Caco-2 (cell line): ENCODE measurements around the gene VPS39. TPM values are rescaled to one million over a fixed set of nuclear protein-coding genes. Genes with fewer than 3 reads are reported as not detected.
"Not testable (repeated sequence)": the region's sequence is repeated elsewhere in the genome, so short reads cannot be mapped to it uniquely, and the experiment has no call there.

ENCODE experiments used
- BruUV-seq: library from RNA; stranded (reverse); fragments of 400-500 nt; replicated peaks from 2 replicates; lab custom pipeline; 2021; lab: Mats Ljungman, UMichigan
- CTCF ChIA-PET: fragments of 300-600 bp; sonication (Branson Sonifier 250); formaldehyde crosslinking; loops from one replicate; lab custom pipeline; 2022; ENCODE audit warnings: antibody characterized with exemption; lab: Charles Lee
- POLR2A ChIA-PET: fragments of 300-600 bp; sonication (Branson Sonifier 250); formaldehyde crosslinking; loops from one replicate; lab custom pipeline; 2022; ENCODE audit warnings: antibody characterized with exemption; lab: Charles Lee
- DNase-seq, 2 experiments: peaks; one replicate each; pipeline versions ENCODE4 v3.0.0 to v3.0.0-alpha.2; 2020 to 2022
- H3K27me3 ChIP-seq: replicated peaks from 2 replicates; pipeline ENCODE4 v1.6.0; 2011; ENCODE audit warnings: low read length; ENCODE audit not compliant: control insufficient read depth, insufficient read depth
- H3K36me3 ChIP-seq: 2 replicates; pipeline ENCODE4 v1.5.1; 2011; ENCODE audit warnings: low read length; ENCODE audit not compliant: control insufficient read depth, insufficient read depth
- H3K4me1 ChIP-seq: fragments of 250-450 bp; sonication (Bioruptor Pico); 2 replicates; pipeline ENCODE4 v1.5.1; 2020; ENCODE audit warnings: mild to moderate bottlenecking
- H3K4me3 ChIP-seq: 2 replicates; pipeline ENCODE4 v1.5.1; 2011; ENCODE audit warnings: low read depth, mild to moderate bottlenecking, control low read depth, low read length
- H3K9me3 ChIP-seq: fragments of 250-450 bp; sonication (Bioruptor Pico); 2 replicates; pipeline ENCODE4 v1.5.1; 2020; ENCODE audit warnings: mild to moderate bottlenecking, moderate library complexity
- H3K27ac Mint-ChIP-seq: one replicate; pipeline ENCODE4 v1.8.0; 2022; ENCODE audit warnings: mixed read lengths; ENCODE audit not compliant: unreplicated experiment
- H3K27me3 Mint-ChIP-seq: one replicate; pipeline ENCODE4 v1.8.0; 2022; ENCODE audit warnings: mixed read lengths; ENCODE audit not compliant: insufficient read depth, unreplicated experiment
- H3K36me3 Mint-ChIP-seq: one replicate; pipeline ENCODE4 v1.8.0; 2022; ENCODE audit warnings: mild to moderate bottlenecking, mixed read lengths; ENCODE audit not compliant: insufficient read depth, unreplicated experiment
- H3K4me1 Mint-ChIP-seq: one replicate; pipeline ENCODE4 v1.8.0; 2022; ENCODE audit warnings: low read depth, mixed read lengths; ENCODE audit not compliant: unreplicated experiment
- H3K4me3 Mint-ChIP-seq: one replicate; pipeline ENCODE4 v1.8.0; 2022; ENCODE audit warnings: mild to moderate bottlenecking, moderate library complexity, mixed read lengths; ENCODE audit not compliant: unreplicated experiment
- H3K9me3 Mint-ChIP-seq: one replicate; pipeline ENCODE4 v1.8.0; 2022; ENCODE audit warnings: mixed read lengths; ENCODE audit not compliant: unreplicated experiment
- CTCF ChIP-seq, 2 experiments: fragments of 200-600 bp in 1 of 2; IDR thresholded peaks; 1 replicate in 1 of 2; 2 replicates in 1 of 2; pipeline versions ENCODE4 v1.5.1 to v1.8.0; 2011 to 2022; ENCODE audit warnings: antibody characterized with exemption in 1 of 2, control low read depth in 1 of 2, inconsistent platforms in 1 of 2, low read depth in 1 of 2, low read length in 1 of 2, mild to moderate bottlenecking in 1 of 2, moderate library complexity in 1 of 2; ENCODE audit not compliant: insufficient read depth in 1 of 2, severe bottlenecking in 1 of 2, unreplicated experiment in 1 of 2
- intact Hi-C: fragments of 100-400 bp; cut with micrococcal nuclease; formaldehyde crosslinking; loops from one replicate; pipeline ENCODE4 v1.10.0; 2022; ENCODE audit not compliant: unreplicated experiment
- total RNA-seq: library from RNA; stranded (reverse); gene quantifications from 2 replicates; pipeline ENCODE4 v1.2.3, GENCODE V29; 2022

VPS39 gene
- total RNA-seq, 1 experiment from 2014 or later, result 48.4 TPM

- BruUV-seq, result no TSS peak
- H3K36me3 ChIP-seq, result peaks cover 1% of the 10 kb centered on the region; the same call in 1 of the 2 replicates
- POLR2A ChIA-PET, result no interaction called here
- H3K27me3 ChIP-seq, result no peaks in the 10 kb centered on the region
- CTCF ChIA-PET, result no interaction called here
- no peak overlapping the region for H3K4me3 ChIP-seq
- no peak for TF ChIP-seq CTCF (IDR thresholded peaks at IDR 0.05; ENCODE audit: insufficient read depth in 1 of 2, low read depth in 1 of 2, low read length in 1 of 2, severe bottlenecking in 1 of 2, unreplicated experiment in 1 of 2)
- intact Hi-C loops, result no loop called here
- no peak for DNase-seq
- H3K4me1 ChIP-seq, result no peaks in the 10 kb centered on the region
- Mint-ChIP-seq H3K9me3 (no peaks in the 10 kb centered on the region), H3K4me3 (no peak overlapping the region), H3K36me3 (peaks cover 30% of the 10 kb centered on the region), H3K4me1 (no peaks in the 10 kb centered on the region), H3K27ac (no peak overlapping the region), H3K27me3 (no peaks in the 10 kb centered on the region)
- H3K9me3 ChIP-seq, result no peaks in the 10 kb centered on the region
Measured at GRCh38 chr15:42231088-42231487, 23.0 kb upstream of the VPS39 start.

GRCh38 chr15:42228981-42229380 is 20.9 kb upstream of the VPS39 start:
- H3K36me3 Mint-ChIP-seq, result peaks cover 37% of the 10 kb centered on the region
- H3K4me1 ChIP-seq, H3K27ac Mint-ChIP-seq, H3K27me3 Mint-ChIP-seq, H3K4me3 ChIP-seq, H3K4me1 Mint-ChIP-seq, H3K36me3 ChIP-seq, DNase-seq, H3K9me3 ChIP-seq, H3K9me3 Mint-ChIP-seq, BruUV-seq, POLR2A ChIA-PET, H3K27me3 ChIP-seq, H3K4me3 Mint-ChIP-seq: not testable (repeated sequence)
- intact Hi-C loops, result loop anchor here (10.0 kb wide), 2 partner anchors 156 to 246 kb away; no protein-coding TSS in a partner anchor
- CTCF ChIA-PET, result interaction anchor here (1.2 kb wide), 1 partner anchor 156 kb away, joined by 5 read pairs; no protein-coding TSS in a partner anchor

GRCh38 chr15:42228036-42228435 is 19.9 kb upstream of the VPS39 start:
- no peaks in the 10 kb centered on the region for H3K4me1 ChIP-seq
- Mint-ChIP-seq H3K27me3 (no peaks in the 10 kb centered on the region), H3K9me3 (no peaks in the 10 kb centered on the region), H3K4me1 (no peaks in the 10 kb centered on the region), H3K36me3 (peaks cover 41% of the 10 kb centered on the region), H3K27ac (no peak overlapping the region), H3K4me3 (no peak overlapping the region)
- POLR2A ChIA-PET, result no interaction called here
- intact Hi-C loops, result loop anchor here (10.0 kb wide), 2 partner anchors 157 to 247 kb away; no protein-coding TSS in a partner anchor
- CTCF ChIA-PET, result interaction anchor here (1.2 kb wide), 1 partner anchor 157 kb away, joined by 5 read pairs; no protein-coding TSS in a partner anchor
- H3K27me3 ChIP-seq, result no peaks in the 10 kb centered on the region
- BruUV-seq, result no TSS peak
- no peaks in the 10 kb centered on the region; the same call in 1 of the 2 replicates for H3K36me3 ChIP-seq
- H3K4me3 ChIP-seq, result no peak overlapping the region
- no peak for DNase-seq
- no peaks in the 10 kb centered on the region for H3K9me3 ChIP-seq
- no peak for TF ChIP-seq CTCF (IDR thresholded peaks at IDR 0.05; ENCODE audit: insufficient read depth in 1 of 2, low read depth in 1 of 2, low read length in 1 of 2, severe bottlenecking in 1 of 2, unreplicated experiment in 1 of 2)
